ENCODE results near the gene CEP57L1. TPM values are rescaled to one million over a fixed set of nuclear protein-coding genes. Genes with fewer than 3 reads are reported as not detected.
"Not testable (repeated sequence)": the region's sequence is repeated elsewhere in the genome, so short reads cannot be mapped to it uniquely, and the experiment has no call there.

Gene CEP57L1
- total RNA-seq, 1 donor from 2014 or later: 13.5 TPM

- H3K4me1 ChIP-seq: peaks cover 30% of the 10 kb centered on the region
Measured at GRCh38 chr6:109118871-109119354, 23.6 kb downstream of the CEP57L1 start.

GRCh38 chr6:109121411-109121810, 26.1 kb downstream of the CEP57L1 start:
- no peak overlapping the region for H3K4me3 ChIP-seq
- H3K36me3 ChIP-seq: no peaks in the 10 kb centered on the region
- no peak for DNase-seq (ENCODE audit: extremely low spot score in 2 of 2)
- no peaks in the 10 kb centered on the region for H3K9me3 ChIP-seq
- peaks cover 30% of the 10 kb centered on the region for H3K4me1 ChIP-seq
- TF ChIP-seq POLR2A (IDR thresholded peaks at IDR 0.05): no peak
- TF ChIP-seq POLR2AphosphoS5 (IDR thresholded peaks at IDR 0.05; ENCODE audit: insufficient read depth in 1 of 2, low read depth in 1 of 2): no peak
- TF ChIP-seq CTCF (IDR thresholded peaks at IDR 0.05): no peak
- H3K27ac ChIP-seq: peak overlapping the region; percentile 49
- no peaks in the 10 kb centered on the region for H3K27me3 ChIP-seq
- intact Hi-C loops (cut with DNase I): no loop called here

More at GRCh38 chr6:109118871-109119354, 23.6 kb downstream of the CEP57L1 start:
- H3K27me3 ChIP-seq: no peaks in the 10 kb centered on the region
- no peak for TF ChIP-seq POLR2AphosphoS5 (IDR thresholded peaks at IDR 0.05; ENCODE audit: insufficient read depth in 1 of 2, low read depth in 1 of 2)
- TF ChIP-seq POLR2A (IDR thresholded peaks at IDR 0.05): no peak
- TF ChIP-seq CTCF (IDR thresholded peaks at IDR 0.05): no peak
- H3K27ac ChIP-seq: no peak overlapping the region
- no peaks in the 10 kb centered on the region for H3K36me3 ChIP-seq
- no peak for DNase-seq (ENCODE audit: extremely low spot score in 2 of 2)
- H3K4me3 ChIP-seq: no peak overlapping the region
- intact Hi-C loops (cut with DNase I): no loop called here
- no peaks in the 10 kb centered on the region for H3K9me3 ChIP-seq

- intact Hi-C loops (cut with DNase I): no loop called here
- TF ChIP-seq POLR2A (IDR thresholded peaks at IDR 0.05) (no peak), POLR2AphosphoS5 (IDR thresholded peaks at IDR 0.05; ENCODE audit: insufficient read depth in 1 of 2, low read depth in 1 of 2) (no peak), CTCF (IDR thresholded peaks at IDR 0.05) (no peak)
- peaks cover 24% of the 10 kb centered on the region for H3K4me1 ChIP-seq
Measured at GRCh38 chr6:109124219-109124618, 28.9 kb downstream of the CEP57L1 start.

GRCh38 chr6:109125504-109125903, 30.2 kb downstream of the CEP57L1 start:
- H3K4me1 ChIP-seq: peaks cover 18% of the 10 kb centered on the region
- DNase-seq (ENCODE audit: extremely low spot score in 2 of 2): no peak
- no peaks in the 10 kb centered on the region for H3K36me3 ChIP-seq
- no peak for TF ChIP-seq POLR2A (IDR thresholded peaks at IDR 0.05)
- no peak for TF ChIP-seq POLR2AphosphoS5 (IDR thresholded peaks at IDR 0.05; ENCODE audit: insufficient read depth in 1 of 2, low read depth in 1 of 2)
- no peak for TF ChIP-seq CTCF (IDR thresholded peaks at IDR 0.05)
- intact Hi-C loops (cut with DNase I): no loop called here
- H3K9me3 ChIP-seq: no peaks in the 10 kb centered on the region
- H3K27me3 ChIP-seq: no peaks in the 10 kb centered on the region
- no peak overlapping the region for H3K27ac ChIP-seq
- no peak overlapping the region for H3K4me3 ChIP-seq

More at GRCh38 chr6:109124219-109124618, 28.9 kb downstream of the CEP57L1 start:
- H3K27me3 ChIP-seq: no peaks in the 10 kb centered on the region
- H3K9me3 ChIP-seq: no peaks in the 10 kb centered on the region
- no peak overlapping the region for H3K27ac ChIP-seq
- H3K4me3 ChIP-seq: no peak overlapping the region
- H3K36me3 ChIP-seq: no peaks in the 10 kb centered on the region
- no peak for DNase-seq (ENCODE audit: extremely low spot score in 2 of 2)

- Histone ChIP-seq H3K27me3 (no peaks in the 10 kb centered on the region), H3K4me1 (no peaks in the 10 kb centered on the region), H3K9me3 (no peaks in the 10 kb centered on the region), H3K27ac (no peak overlapping the region), H3K36me3 (no peaks in the 10 kb centered on the region), H3K4me3 (no peak overlapping the region)
- intact Hi-C loops (cut with DNase I): no loop called here
- DNase-seq (ENCODE audit: extremely low spot score in 2 of 2): no peak
- TF ChIP-seq POLR2AphosphoS5 (IDR thresholded peaks at IDR 0.05; ENCODE audit: insufficient read depth in 1 of 2, low read depth in 1 of 2) (no peak), POLR2A (IDR thresholded peaks at IDR 0.05) (no peak)
Measured at GRCh38 chr6:109130065-109130464, 34.8 kb downstream of the CEP57L1 start.

GRCh38 chr6:109135600-109135999, 40.3 kb downstream of the CEP57L1 start:
- H3K9me3 ChIP-seq; H3K4me1 ChIP-seq; H3K36me3 ChIP-seq; DNase-seq (ENCODE audit: extremely low spot score in 2 of 2); H3K27me3 ChIP-seq; H3K4me3 ChIP-seq; intact Hi-C loops (cut with DNase I); H3K27ac ChIP-seq: not testable (repeated sequence)

GRCh38 chr6:109136039-109136438, 40.7 kb downstream of the CEP57L1 start:
- intact Hi-C loops (cut with DNase I); H3K36me3 ChIP-seq; H3K4me3 ChIP-seq; H3K27me3 ChIP-seq; H3K9me3 ChIP-seq; DNase-seq (ENCODE audit: extremely low spot score in 2 of 2); H3K4me1 ChIP-seq; H3K27ac ChIP-seq: not testable (repeated sequence)

- H3K4me3 ChIP-seq; H3K4me1 ChIP-seq; H3K9me3 ChIP-seq; H3K27me3 ChIP-seq; DNase-seq (ENCODE audit: extremely low spot score in 2 of 2); H3K27ac ChIP-seq; H3K36me3 ChIP-seq; intact Hi-C loops (cut with DNase I): not testable (repeated sequence)
Measured at GRCh38 chr6:109136530-109136929, 41.2 kb downstream of the CEP57L1 start.
